ENCODE data around the gene AGO1. TPM values are rescaled to one million over a fixed set of nuclear protein-coding genes. Genes with fewer than 3 reads are reported as not detected.

Gene AGO1
- total and polyA plus RNA-seq, 2 experiments from 2014 or later, result 7.6 to 22.2 TPM

DNA sequence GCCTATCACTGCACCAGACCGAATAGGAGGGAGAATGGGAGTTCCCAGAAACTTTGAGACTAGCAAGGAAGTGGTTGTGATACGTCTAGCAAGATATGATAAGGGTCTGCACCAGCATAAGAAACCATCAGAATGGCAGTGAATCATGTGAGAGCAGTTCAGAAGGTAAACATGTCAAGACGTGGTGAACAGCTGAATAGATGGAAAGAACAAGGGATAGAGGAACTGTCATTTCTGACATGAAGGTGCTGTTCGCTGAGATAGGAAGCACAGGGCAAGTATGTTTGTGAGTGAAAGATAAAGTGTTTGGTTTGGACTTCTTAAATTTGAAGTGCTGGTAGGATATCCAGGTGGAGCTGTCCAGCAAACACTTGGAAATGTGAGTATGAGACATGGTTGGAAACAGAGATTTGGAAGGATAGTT, 1.1 kb upstream of the AGO1 start:
- no peak overlapping the region for H3K27ac ChIP-seq
- H3K4me3 ChIP-seq, result no peak overlapping the region
- H3K36me3 ChIP-seq (replicated peaks; ENCODE audit: insufficient read depth, low read depth), result no peaks in the 10 kb centered on the region
- H4K20me1 ChIP-seq (ENCODE audit: insufficient read depth, poor library complexity, severe bottlenecking), result peaks cover 9% of the 10 kb centered on the region
- no peak overlapping the region for H3K4me2 ChIP-seq
- H3K79me2 ChIP-seq, result peaks cover 33% of the 10 kb centered on the region
- no peaks in the 10 kb centered on the region for H3K27me3 ChIP-seq
- no peaks in the 10 kb centered on the region for H3K9me2 ChIP-seq (replicated peaks; ENCODE audit: insufficient read depth)
- H3K9me3 ChIP-seq (ENCODE audit: low read depth), result no peaks in the 10 kb centered on the region
- no peak for TF ChIP-seq EZH2phosphoT487 (IDR thresholded peaks at IDR 0.05; ENCODE audit: low read depth, severe bottlenecking, unreplicated experiment)
- no peak for TF ChIP-seq EZH2 (IDR thresholded peaks at IDR 0.05; ENCODE audit: borderline replicate concordance)
- TF ChIP-seq CTCF (IDR thresholded peaks at IDR 0.05; ENCODE audit: poor library complexity), result no peak
- DNase-seq (ENCODE audit: low spot score), result no peak
- H2AFZ ChIP-seq, result no peak overlapping the region
- peaks cover 28% of the 10 kb centered on the region for H3K4me1 ChIP-seq (ENCODE audit: insufficient read depth)
- 72% methylated on average over 4 of the region's 4 CpGs for WGBS (ENCODE audit: low lambda C conversion rate, missing lambda C conversion rate)

- 59% methylated on average over 16 of the region's 16 CpGs for WGBS (ENCODE audit: low lambda C conversion rate, missing lambda C conversion rate)
- no peaks in the 10 kb centered on the region for H3K9me3 ChIP-seq (ENCODE audit: low read depth)
- peak overlapping the region; percentile 36 for H2AFZ ChIP-seq
- DNase-seq (ENCODE audit: low spot score), result no peak
- no peak for TF ChIP-seq EZH2phosphoT487 (IDR thresholded peaks at IDR 0.05; ENCODE audit: low read depth, severe bottlenecking, unreplicated experiment)
- no peaks in the 10 kb centered on the region for H3K36me3 ChIP-seq (replicated peaks; ENCODE audit: insufficient read depth, low read depth)
- peaks cover 35% of the 10 kb centered on the region for H3K4me1 ChIP-seq (ENCODE audit: insufficient read depth)
- no peaks in the 10 kb centered on the region for H3K27me3 ChIP-seq
- no peak overlapping the region for H3K27ac ChIP-seq
- peaks cover 40% of the 10 kb centered on the region for H3K79me2 ChIP-seq
- no peak overlapping the region for H3K4me3 ChIP-seq
- no peaks in the 10 kb centered on the region for H3K9me2 ChIP-seq (replicated peaks; ENCODE audit: insufficient read depth)
- peaks cover 12% of the 10 kb centered on the region for H4K20me1 ChIP-seq (ENCODE audit: insufficient read depth, poor library complexity, severe bottlenecking)
- H3K4me2 ChIP-seq, result peak overlapping the region; percentile 62
These were observed 444 bp upstream of the AGO1 start for GRCh38 chr1:35882586-35882944.

GRCh38 chr1:35883635-35884101, 659 bp downstream of the AGO1 start:
- H3K4me3 ChIP-seq, result peak overlapping the region; percentile 99
- 0% methylated on average over 8 of the region's 29 CpGs for WGBS (ENCODE audit: low lambda C conversion rate, missing lambda C conversion rate)
- TF ChIP-seq EZH2phosphoT487 (IDR thresholded peaks at IDR 0.05; ENCODE audit: low read depth, severe bottlenecking, unreplicated experiment) (no peak), CTCF (IDR thresholded peaks at IDR 0.05; ENCODE audit: poor library complexity) (no peak), EZH2 (IDR thresholded peaks at IDR 0.05; ENCODE audit: borderline replicate concordance) (no peak)
- peak overlapping the region; percentile 96 for H2AFZ ChIP-seq
- peaks cover 15% of the 10 kb centered on the region for H4K20me1 ChIP-seq (ENCODE audit: insufficient read depth, poor library complexity, severe bottlenecking)
- H3K27me3 ChIP-seq, result no peaks in the 10 kb centered on the region
- H3K79me2 ChIP-seq, result peaks cover 50% of the 10 kb centered on the region
- peaks cover 35% of the 10 kb centered on the region for H3K4me1 ChIP-seq (ENCODE audit: insufficient read depth)
- H3K27ac ChIP-seq, result peak overlapping the region; percentile 90
- peak; percentile 82 for DNase-seq (ENCODE audit: low spot score)
- H3K9me3 ChIP-seq (ENCODE audit: low read depth), result no peaks in the 10 kb centered on the region
- no peaks in the 10 kb centered on the region for H3K9me2 ChIP-seq (replicated peaks; ENCODE audit: insufficient read depth)
- no peaks in the 10 kb centered on the region for H3K36me3 ChIP-seq (replicated peaks; ENCODE audit: insufficient read depth, low read depth)
- peak overlapping the region; percentile 98 for H3K4me2 ChIP-seq

GRCh38 chr1:35884934-35885333, 1.9 kb downstream of the AGO1 start:
- peaks cover 15% of the 10 kb centered on the region for H4K20me1 ChIP-seq (ENCODE audit: insufficient read depth, poor library complexity, severe bottlenecking)
- H3K27ac ChIP-seq, result peak overlapping the region; percentile 90
- no peaks in the 10 kb centered on the region for H3K36me3 ChIP-seq (replicated peaks; ENCODE audit: insufficient read depth, low read depth)
- H3K9me3 ChIP-seq (ENCODE audit: low read depth), result no peaks in the 10 kb centered on the region
- TF ChIP-seq EZH2 (IDR thresholded peaks at IDR 0.05; ENCODE audit: borderline replicate concordance), result no peak
- no peak for TF ChIP-seq EZH2phosphoT487 (IDR thresholded peaks at IDR 0.05; ENCODE audit: low read depth, severe bottlenecking, unreplicated experiment)
- no peak for TF ChIP-seq CTCF (IDR thresholded peaks at IDR 0.05; ENCODE audit: poor library complexity)
- no peak overlapping the region for H3K4me3 ChIP-seq
- H3K4me1 ChIP-seq (ENCODE audit: insufficient read depth), result peaks cover 35% of the 10 kb centered on the region
- WGBS (ENCODE audit: low lambda C conversion rate, missing lambda C conversion rate), result 45% methylated on average over 2 of the region's 2 CpGs
- no peaks in the 10 kb centered on the region for H3K27me3 ChIP-seq
- H3K4me2 ChIP-seq, result peak overlapping the region; percentile 98
- H3K9me2 ChIP-seq (replicated peaks; ENCODE audit: insufficient read depth), result no peaks in the 10 kb centered on the region
- no peak for DNase-seq (ENCODE audit: low spot score)
- H3K79me2 ChIP-seq, result peaks cover 50% of the 10 kb centered on the region
- H2AFZ ChIP-seq, result no peak overlapping the region
